Colon (tissue), 2 donors: ENCODE measurements around the gene RAG1.
A peak's percentile ranks its signal among the peaks of the same experiment; 100 is the strongest.

Source experiments
- FAIRE-seq: peaks from 2 replicates; lab custom pipeline; 2012; peaks lifted over from hg19 to GRCh38; lab: Jason Lieb, UNC
- donor health status: control.
- donor health status: control.

Gene RAG1

DNA sequence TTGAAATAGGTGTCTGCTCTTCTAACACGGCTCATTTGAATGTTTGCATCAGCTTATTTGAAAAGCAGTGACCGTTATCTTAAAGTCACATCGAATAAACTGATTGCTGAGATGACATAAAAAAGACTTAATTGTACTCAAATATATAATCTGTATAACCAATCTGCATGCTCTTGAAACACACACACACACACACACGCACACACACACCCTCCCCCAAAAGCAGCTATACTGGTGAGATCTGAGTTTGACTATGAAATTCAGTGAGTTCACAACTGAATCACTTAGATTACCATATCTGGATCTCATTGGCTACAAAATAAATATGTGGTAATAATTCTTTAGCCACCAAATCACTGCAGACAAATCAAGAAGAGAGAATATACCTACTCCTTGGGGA lies 22.7 kb downstream of the RAG1 start:
- FAIRE-seq, result no peak

DNA sequence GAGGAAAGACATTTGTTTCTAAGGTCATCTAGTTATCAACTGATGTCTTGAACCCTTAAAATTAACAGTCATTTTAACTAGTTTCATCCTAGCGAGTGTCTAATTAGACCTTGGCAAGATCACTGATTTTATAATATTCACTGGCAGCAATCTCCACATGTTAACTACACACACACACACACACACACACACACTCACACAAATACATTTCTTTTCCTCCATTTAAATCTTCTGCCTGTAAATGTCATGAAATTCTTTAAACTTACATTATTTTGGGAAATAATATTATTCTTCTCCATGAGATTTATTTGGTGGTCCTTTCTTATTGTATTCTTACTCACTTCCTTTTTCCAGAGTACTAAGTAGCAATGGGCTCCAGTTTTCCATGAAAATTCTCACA lies 23.6 kb downstream of the RAG1 start:
- FAIRE-seq, result no peak

DNA sequence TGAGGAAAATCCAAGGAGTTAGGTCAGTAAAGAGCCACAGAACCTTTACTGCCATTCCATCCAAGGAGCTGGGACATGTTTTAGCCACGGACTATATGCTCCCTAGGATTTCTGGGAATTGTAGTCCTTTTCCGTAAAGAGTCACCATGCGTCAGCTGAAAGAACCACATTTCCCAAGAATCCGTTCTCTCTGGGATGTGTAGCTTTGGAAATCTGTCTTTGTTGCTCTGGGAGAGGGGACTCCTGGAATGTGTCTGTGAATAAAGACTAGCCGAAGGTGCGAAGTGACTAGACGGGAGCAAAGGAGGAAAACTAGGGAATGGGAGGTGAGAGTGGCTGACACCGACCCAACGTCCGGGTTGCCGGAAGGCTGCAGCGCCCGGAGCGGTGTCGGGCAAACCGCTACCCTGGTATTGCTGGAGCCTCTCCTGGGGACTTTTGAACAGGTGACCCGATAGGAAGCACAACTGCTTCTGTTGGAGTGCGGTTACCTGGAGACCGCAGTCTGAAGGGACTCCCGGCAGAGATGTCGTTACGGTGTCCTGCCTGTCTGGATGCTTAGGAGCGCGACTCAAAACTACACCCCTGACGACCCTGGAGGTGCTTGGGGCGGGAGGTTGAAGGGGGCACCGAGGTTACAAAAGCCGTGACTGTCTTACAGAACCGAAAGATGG lies 26.6 kb downstream of the RAG1 start, which contains the start of gene IFTAP:
Gene IFTAP, plus strand, starts transcription at position 187 of the 674 bp plus-strand sequence. CDS start 15,602 bp downstream, outside the sequence.
- FAIRE-seq, result no peak

DNA sequence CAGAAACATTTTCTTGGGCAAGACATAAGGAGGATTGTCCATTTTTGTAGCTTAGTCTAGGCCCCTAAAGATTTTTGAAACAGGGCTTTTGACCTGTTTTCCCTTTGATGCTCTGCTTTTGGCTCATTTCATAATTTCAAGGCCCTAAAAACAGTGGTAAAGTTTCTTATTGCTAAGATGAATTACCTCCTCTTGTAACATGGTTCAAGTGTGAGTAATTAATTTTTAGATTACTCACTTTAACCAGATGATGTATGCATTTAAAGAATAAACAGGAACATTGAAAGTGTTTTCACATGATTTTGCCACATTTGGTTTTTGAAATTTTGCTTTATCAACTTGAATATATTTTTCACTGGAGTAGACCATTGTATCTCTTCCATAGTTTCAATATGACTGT lies 29.1 kb downstream of the RAG1 start:
- FAIRE-seq, result no peak

DNA sequence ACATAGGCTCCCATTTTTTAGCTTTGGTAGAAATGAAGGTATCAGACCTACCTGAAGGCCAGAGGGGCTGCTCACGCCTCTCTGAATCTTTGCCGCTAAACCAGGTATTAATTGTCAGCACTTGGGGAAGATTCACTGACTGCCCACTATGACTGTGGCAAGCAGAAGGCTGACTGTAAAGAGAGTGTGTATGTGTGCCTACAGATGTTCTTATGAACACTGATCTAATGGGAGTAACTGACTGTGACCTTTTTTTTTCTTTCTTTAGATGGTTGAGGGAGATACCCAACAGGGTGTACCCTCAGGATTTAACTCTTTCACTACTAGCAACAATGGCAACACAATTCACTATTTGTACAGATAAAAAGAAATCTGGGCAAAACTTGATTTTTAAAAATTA lies 30.2 kb downstream of the RAG1 start, which contains the start of gene RAG2:
Gene RAG2, minus strand, starts transcription at position 186 of the 400 bp plus-strand sequence. CDS start 4,068 bp downstream, outside the sequence.
- no peak for FAIRE-seq

DNA sequence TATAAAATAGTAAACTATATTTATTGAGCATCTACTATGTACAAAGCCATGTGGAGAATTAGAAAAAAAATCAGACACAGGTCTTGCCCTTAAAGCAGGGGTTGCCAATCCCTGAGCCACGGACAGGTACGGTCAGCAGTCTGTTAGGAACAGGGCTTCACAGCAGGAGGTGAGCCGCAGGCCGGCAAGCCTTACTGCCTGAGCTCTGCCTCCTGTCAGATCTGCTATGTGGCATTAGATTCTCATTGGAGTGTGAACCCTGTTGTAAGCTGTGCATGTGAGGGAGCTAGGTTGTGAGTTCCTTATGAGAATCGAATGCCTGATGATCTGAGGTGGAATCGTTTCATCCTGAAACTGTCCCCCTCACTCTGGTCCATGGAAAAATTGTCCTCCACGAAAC lies 32.4 kb downstream of the RAG1 start:
- no peak for FAIRE-seq

DNA sequence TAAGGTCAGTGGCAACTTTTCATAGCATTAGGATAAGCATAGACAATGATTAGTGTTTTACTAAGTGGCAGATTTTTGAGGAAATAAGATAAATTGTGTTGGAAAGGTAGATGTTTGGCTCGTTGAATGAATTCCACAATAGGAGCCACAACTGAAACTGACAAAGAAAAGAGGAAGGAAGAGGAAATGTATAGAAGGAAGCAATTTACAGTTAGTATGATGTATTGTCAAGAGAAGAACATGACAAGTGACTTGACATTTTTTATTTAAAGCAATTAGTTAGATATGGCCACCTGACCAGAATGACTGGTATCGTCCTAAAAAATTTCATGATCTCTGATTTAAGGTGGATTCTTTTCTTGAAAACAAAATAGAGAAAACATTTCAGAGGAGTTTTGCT lies 33.3 kb downstream of the RAG1 start:
- FAIRE-seq, result no peak

DNA sequence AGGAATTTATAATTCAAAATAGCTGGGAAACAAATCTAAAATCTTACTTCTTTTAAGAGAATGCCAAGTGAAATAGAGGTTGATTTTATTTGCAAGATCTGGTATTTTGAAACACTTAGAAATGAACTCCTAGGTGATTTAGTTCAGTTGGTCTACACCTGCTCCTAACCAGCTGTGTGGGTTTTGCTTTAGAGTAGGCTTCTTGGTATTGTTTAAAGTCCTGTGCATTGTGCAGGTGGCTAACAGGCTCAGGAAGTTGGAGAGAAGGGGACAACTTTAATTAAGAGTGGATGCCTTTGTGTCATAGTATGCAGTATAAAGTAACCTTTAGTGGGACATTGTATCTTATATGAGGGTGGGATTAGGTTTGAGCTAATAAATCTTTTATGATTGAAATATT lies 34.3 kb downstream of the RAG1 start:
- FAIRE-seq, result no peak

DNA sequence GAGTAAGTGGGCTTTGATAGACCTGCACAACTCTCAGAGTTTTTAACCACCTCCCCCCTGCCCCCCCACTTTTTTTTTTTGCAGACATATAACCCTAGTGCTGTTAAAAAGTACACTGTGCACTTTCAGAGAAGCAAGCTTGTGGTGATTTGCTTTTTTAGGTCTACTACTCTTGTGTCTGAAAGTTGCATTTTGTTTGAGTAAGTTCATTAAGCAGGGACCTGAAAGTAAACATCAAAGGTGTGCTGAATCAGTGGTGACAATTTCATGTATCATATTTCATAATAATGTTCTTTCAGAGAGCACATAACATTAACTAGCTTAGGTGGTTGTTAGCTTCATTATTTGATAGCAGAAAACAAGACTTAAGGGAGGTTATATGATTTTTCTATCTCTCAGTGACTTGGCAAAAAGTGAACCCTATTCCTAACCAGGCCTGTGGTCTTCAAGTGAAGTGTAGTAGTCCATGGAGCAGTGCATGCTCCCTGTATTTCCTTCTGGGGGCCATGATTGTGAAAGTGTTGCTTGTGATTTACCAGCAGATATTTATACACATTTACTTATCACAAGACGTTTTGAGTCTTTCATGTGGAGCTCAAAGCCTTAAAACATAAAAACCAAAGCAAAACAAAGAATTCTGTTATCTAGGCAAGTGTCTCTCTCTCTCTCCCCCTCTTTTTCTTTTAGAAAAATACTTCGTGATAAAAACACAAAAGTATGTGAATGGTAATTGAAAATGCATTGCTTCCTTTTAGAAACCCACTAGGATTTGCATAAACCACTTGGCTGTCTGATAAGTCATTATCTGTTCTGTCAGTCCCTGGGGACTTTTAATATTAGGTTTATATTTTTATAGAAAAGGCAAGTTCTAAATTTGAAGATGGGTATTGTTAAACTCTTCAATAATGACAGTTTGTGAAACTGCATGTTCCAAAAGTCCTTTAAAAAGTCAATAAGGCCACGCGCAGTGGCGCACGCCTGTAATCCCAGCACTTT lies 37.7 kb downstream of the RAG1 start:
- no peak for FAIRE-seq

DNA sequence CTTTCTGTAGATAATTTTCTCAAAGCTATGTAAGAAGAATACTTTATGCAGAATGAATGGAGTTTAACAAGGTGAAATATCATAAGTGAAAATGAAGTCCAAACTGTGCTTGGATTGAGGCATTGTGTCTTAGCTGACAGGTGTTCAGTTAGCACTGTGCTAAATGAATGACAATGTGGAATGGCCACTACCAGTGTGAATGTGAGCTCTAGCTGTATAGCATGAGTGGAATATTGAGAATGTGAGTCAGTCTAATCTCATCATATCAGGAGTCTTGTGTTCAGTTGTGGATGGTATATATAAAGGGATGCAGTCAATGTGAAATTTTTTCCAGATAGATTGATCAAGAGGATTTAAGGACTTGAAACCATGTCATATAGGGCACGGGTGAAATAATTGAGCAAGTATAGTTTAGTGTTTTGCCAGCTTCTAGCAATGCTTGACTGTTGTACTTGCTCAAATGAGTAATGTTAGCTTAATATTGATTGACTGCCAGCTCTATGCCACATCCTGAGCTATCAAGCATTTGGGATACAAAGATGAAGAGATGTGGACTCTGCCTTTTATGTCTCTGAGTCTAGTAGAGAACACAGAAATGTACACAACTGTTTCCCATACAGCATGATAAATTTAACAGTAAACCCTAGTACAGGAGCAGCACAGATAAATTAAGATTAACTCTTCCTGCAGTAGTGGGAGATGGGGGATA lies 40.8 kb downstream of the RAG1 start:
- FAIRE-seq, result no peak

DNA sequence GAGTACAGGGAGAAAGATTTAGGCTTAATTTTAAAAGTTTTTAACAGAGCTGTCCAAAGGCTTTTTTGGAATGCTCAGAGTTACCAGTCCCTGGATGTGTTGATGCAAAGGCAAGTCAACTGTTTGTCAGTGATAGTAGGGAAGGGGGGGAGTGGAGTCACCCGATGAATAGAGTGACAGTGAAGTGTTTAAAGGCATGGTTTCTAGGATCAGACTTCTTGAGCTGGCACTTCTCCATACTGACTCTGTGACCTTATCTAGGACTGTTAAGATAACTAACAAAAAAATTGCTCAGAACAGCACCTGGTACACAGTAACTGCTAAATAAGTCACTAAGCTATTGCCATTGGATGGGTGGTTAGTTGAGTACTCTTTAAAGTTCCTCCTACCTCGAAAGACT lies 41.6 kb downstream of the RAG1 start:
- no peak for FAIRE-seq

DNA sequence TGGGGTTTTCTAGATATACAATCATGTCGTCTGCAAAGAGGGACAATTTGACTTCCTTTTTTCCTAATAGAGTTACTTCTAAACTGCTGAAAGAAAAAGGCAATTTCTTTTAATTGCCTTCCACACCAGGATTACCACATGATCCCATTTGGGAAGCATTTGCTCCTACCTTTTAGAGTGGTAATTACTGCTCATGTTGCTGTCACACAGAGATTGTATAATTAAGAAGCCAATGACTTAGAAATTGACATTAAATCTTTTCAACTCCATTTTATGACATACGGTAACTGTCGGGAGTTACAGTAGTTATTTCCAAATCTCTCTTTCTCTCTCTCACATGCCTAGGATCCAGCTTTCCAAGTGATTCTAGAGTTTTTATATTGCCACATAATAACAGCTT lies 48.0 kb downstream of the RAG1 start:
- FAIRE-seq, result no peak

DNA sequence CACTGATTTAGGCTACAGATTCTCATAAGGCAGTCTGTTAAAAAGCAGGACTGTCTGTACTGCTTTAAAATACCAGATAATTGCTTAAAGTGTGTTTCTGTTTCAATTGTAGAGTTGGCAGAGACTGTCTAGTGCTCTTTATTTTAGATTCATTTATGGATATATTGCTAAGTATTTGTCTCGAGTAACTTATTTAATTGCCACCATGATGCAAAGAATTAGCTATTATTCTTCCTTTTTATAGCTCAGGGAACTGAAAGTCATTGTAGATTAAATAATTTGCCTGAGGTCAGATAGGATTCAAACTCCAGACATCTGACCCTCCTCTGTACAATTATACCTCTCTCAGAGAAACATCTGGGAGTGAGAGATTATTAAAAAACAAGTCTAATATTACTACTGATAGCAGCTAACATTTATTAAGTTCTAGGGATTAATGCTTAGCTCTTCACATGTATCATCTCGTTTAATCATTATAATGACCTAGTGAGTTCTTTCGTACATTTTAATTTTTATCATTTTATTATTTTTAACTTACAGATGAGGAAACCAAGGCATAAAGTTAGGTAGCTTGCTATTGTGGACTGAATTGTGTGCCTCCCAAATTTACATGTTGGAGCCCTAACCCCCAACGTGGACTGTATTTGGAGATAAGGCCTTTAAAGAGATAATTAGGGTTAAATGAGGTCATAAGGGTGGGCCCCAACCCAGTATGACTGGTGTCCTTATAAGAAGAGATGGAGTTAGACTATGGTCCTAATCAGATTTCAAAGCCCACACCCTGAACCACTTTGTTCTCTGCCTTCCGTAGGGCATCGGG lies 49.9 kb downstream of the RAG1 start:
- FAIRE-seq, result no peak

DNA sequence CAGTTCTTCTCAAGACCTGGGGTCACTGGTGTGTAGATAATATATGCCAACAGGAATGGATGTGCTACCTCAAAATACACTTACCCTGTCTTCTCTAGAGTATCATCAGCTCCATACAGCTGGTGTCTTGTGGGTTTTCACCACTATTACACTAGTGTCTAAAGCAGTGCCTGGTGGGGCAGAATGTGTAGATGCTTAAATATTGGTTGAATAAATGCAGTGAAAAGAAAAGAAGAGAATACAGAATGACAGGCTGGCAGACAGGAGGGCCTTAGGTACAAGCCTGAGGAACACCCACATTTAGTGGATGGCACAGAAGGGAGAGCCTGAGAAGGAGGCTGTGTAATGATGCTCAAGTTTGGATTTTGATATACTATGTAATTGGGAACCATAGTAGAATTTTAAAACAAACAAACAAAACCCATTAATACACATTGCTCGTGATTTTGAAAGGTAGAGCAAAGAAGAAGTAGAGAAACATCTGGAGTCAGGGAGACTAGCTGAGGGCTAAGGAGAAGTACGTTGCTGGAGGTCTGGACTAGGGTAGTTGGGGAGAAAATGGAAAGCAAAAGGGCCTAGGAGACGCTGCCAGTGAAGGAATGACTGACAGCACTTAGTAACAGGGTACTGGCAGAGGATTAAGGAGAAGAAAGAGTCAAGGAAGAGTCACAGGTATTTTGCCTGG lies 50.7 kb downstream of the RAG1 start:
- FAIRE-seq, result no peak

DNA sequence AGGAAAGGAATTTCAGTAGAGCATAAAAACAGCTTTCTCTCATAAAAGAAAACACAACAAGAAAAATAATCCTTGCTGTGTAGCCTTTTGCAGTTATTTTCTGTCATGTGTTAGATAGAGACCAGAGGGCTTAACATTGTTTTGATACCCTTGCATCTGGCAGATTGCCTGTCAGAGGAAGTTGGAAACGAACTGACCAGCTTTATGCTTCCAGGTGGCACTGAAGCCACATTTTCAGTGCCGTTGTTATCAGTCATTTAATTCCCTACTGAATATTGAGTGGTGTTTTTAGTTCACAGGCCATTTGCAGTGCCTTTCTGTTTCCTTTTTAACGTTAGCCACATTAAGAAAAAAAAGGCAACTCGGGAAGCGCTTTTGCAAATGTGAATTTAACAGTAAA lies 51.7 kb downstream of the RAG1 start:
- FAIRE-seq, result no peak

DNA sequence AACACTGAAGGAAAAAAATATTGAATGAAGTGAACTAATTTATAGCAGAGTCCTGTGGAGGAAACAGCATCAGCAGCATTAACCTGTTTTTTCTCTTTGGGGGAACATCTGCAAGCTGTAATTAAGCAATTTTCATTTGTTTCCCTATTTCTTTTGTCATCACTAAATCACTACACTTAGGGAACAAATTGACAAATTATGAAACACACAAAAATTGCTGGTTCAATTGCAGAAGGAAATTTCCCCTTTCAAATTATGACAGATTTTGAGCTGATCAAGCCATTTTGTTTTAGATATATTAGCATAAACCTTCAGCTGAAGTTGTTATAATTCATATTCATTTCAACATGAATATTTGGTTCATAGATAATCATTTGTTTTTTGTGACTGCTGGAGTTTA lies 52.4 kb downstream of the RAG1 start:
- no peak for FAIRE-seq

DNA sequence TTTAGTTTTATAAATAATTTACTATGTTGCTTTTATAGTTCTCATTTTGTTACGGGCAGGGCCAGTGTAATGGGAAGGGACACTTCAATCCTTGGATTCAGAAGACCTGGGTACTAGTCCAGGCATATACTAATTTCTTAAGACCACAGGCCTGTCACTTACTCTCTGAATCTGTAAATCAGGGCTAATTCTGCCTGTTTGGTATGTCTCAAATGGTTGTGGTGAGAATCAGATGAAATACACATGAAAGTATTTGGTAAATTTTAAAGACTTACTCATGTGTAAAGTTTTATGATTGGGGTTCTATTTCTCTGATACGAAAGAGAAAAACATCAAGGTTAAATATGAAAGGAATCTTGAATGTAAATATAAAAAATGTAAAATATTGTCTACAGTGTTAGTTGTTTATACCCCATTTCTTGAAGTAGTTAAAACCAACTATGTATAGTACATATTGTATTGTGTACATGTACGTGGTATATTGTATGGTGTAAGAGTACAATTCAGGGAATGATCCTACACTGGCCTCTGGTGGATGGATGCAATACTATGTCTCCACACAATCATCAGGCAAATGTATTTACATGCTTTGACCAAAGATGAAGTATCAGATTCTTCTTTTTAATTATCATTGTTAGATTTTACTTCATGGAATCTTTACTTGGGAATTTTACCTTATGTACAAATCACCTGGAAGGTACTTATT lies 54.8 kb downstream of the RAG1 start:
- FAIRE-seq, result peak; percentile 47

DNA sequence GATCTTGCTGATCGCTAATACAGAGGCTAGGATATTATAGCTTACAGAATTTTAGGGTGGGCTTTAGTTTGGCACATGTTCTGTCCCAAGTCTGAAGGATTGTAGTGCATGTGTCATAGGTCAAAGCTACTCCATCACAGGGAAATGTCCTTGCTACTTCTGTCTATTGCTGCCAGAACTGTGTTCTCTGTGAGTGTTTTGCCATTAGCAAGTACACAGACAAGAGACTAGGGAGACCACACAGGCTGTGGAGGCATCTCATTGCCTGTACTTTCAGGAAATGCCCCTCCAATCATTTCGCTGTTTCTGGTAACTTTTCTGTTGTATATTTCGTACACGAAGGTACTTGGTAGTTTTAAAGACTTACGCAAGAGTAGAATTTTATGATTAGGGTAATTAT lies 55.7 kb downstream of the RAG1 start:
- FAIRE-seq, result no peak

DNA sequence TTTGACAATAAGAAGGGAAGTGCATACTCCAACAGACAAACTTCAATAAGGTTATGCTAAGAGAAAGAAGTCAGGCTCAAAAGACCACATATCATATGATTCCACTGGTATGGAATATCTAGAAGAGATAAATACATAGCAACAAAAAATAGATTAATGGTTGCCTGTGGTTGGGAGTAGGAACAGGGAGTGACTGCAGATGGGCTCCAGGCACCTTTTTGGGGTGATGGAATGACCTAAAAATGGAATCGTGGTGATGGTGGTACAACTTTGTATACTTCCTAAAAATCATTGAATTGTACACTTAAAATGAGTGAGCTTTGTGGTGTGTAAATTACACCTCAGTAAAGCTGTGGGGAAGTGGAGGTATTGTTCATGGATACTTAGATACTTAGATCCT lies 59.2 kb downstream of the RAG1 start:
- FAIRE-seq, result no peak

DNA sequence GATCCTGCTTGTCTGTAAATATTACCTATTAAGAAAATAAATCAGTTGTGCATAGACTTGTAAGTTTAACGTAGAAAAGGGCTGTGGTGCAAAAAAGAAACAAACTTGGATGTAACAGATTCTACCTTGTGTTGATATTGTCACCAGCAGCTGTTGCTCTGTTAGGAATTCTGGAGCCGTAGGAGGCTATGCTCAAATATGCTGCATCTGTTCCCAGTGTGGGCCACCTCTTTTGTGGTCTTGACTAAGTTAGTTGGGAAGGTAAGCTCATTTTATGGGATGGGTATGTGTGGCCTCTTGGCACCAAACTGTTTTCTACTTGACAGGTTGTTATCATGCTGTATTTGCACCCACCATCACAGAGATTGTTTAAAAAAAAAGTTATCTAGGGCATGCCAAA lies 59.7 kb downstream of the RAG1 start:
- no peak for FAIRE-seq
